Activated CD4-positive, CD25-positive, alpha-beta regulatory T cell (primary cell): ENCODE measurements around the gene LGALS3BP.
"Not testable (repeated sequence)": the region's sequence is repeated elsewhere in the genome, so short reads cannot be mapped to it uniquely, and the experiment has no call there.

Experiments used
- DNase-seq, 4 experiments: peaks; one replicate each; lab custom pipeline; 2025; lab: John Stamatoyannopoulos, UW

LGALS3BP gene

GRCh38 chr17:78979780-78980623, at the start of gene LGALS3BP:
TSS of gene LGALS3BP (minus strand) at chr17:78979923. CDS start at chr17:78977191, 2,732 bp downstream.
- DNase-seq = no peak

GRCh38 chr17:79028496-79029326, 49.0 kb upstream of the LGALS3BP start:
- DNase-seq = no peak

GRCh38 chr17:79027925-79028491, 48.3 kb upstream of the LGALS3BP start:
- no peak for DNase-seq

- DNase-seq = no peak
Observed at GRCh38 chr17:79027274-79027924, 47.7 kb upstream of the LGALS3BP start.

GRCh38 chr17:79026376-79027273, 46.9 kb upstream of the LGALS3BP start:
- DNase-seq = no peak

- no peak for DNase-seq
Observed at GRCh38 chr17:79024901-79025737, 45.4 kb upstream of the LGALS3BP start.

- no peak for DNase-seq
Observed at GRCh38 chr17:79023886-79024771, 44.4 kb upstream of the LGALS3BP start, which contains the start of gene C1QTNF1. TSS of gene C1QTNF1 (plus strand) at chr17:79024169. CDS start at chr17:79043969, 19,800 bp downstream.

- DNase-seq = no peak
Observed at GRCh38 chr17:79023180-79023705, 43.5 kb upstream of the LGALS3BP start.

- DNase-seq = no peak
Observed at GRCh38 chr17:79022507-79022991, 42.8 kb upstream of the LGALS3BP start.

- DNase-seq = not testable (repeated sequence)
Observed at GRCh38 chr17:79021929-79022328, 42.2 kb upstream of the LGALS3BP start.

- no peak for DNase-seq
Observed at GRCh38 chr17:79020631-79021301, 41.0 kb upstream of the LGALS3BP start.

GRCh38 chr17:79019632-79020584, 40.2 kb upstream of the LGALS3BP start:
- DNase-seq = no peak

- DNase-seq = no peak
Observed at GRCh38 chr17:79019261-79019631, 39.5 kb upstream of the LGALS3BP start.

GRCh38 chr17:79018370-79018695, 38.6 kb upstream of the LGALS3BP start:
- no peak for DNase-seq

- DNase-seq = no peak
Observed at GRCh38 chr17:79017546-79018369, 38.0 kb upstream of the LGALS3BP start.

GRCh38 chr17:79014158-79014758, 34.5 kb upstream of the LGALS3BP start:
- DNase-seq = no peak
